Neuronal stem cell (in vitro differentiated cells): ENCODE measurements around the gene VEPH1.

ENCODE experiments used
- DNase-seq: peaks from one replicate; pipeline ENCODE4 v3.0.0-alpha.2; 2013; ENCODE audit warnings: low spot score
- H2AFZ ChIP-seq: one replicate; pipeline ENCODE4 v1.6.1; 2013; ENCODE audit warnings: mild to moderate bottlenecking, low read length, inconsistent platforms
- H2AK5ac ChIP-seq: 2 replicates; pipeline ENCODE4 v1.6.1; 2013; ENCODE audit warnings: low read depth, mild to moderate bottlenecking, inconsistent platforms, low read length, moderate library complexity, mixed read lengths
- H2BK120ac ChIP-seq: 2 replicates; pipeline ENCODE4 v1.6.1; 2013; ENCODE audit warnings: low read depth, mild to moderate bottlenecking, inconsistent platforms, low read length, moderate library complexity, mixed read lengths
- H2BK12ac ChIP-seq: one replicate; pipeline ENCODE4 v1.6.1; 2013; ENCODE audit warnings: low read length, inconsistent platforms
- H2BK15ac ChIP-seq: 2 replicates; pipeline ENCODE4 v1.6.1; 2013; ENCODE audit warnings: mild to moderate bottlenecking, low read length, inconsistent platforms, mixed read lengths
- H2BK5ac ChIP-seq: one replicate; pipeline ENCODE4 v1.6.1; 2013; ENCODE audit warnings: inconsistent platforms, mild to moderate bottlenecking, low read length, moderate library complexity
- H3K14ac ChIP-seq: one replicate; pipeline ENCODE4 v1.6.1; 2013; ENCODE audit warnings: low read length, inconsistent platforms
- H3K18ac ChIP-seq: 2 replicates; pipeline ENCODE4 v1.6.1; 2013; ENCODE audit warnings: low read length, inconsistent platforms
- H3K23ac ChIP-seq: 2 replicates; pipeline ENCODE4 v1.6.1; 2013; ENCODE audit warnings: low read depth, mild to moderate bottlenecking, mixed read lengths, low read length, inconsistent platforms; ENCODE audit not compliant: poor library complexity
- H3K27ac ChIP-seq: replicated peaks from 3 replicates; pipeline ENCODE4 v1.5.1; 2013; ENCODE audit warnings: low read length, inconsistent platforms
- H3K27me3 ChIP-seq, 3 experiments: 2 replicates each; pipeline ENCODE4 v1.6.1; 2013; ENCODE audit warnings: low read length in 3 of 3, mild to moderate bottlenecking in 2 of 3, inconsistent platforms in 1 of 3, low read depth in 1 of 3, mixed read lengths in 1 of 3, moderate library complexity in 1 of 3; ENCODE audit not compliant: control insufficient read depth in 3 of 3, insufficient read depth in 3 of 3
- H3K36me3 ChIP-seq, 2 donors: replicated peaks in 1 of 2; 2 replicates each; pipeline ENCODE4 v1.6.1; 2013; ENCODE audit warnings: low read length in 2 of 2; ENCODE audit not compliant: control insufficient read depth in 2 of 2, insufficient read depth in 2 of 2
- H3K4ac ChIP-seq: 2 replicates; pipeline ENCODE4 v1.6.1; 2013; ENCODE audit warnings: inconsistent platforms, mild to moderate bottlenecking, low read length, moderate library complexity
- H3K4me1 ChIP-seq, 2 donors: 1 replicate in 1 of 2; 2 replicates in 1 of 2; pipeline ENCODE4 v1.6.1; 2013; ENCODE audit warnings: low read length in 2 of 2, low read depth in 1 of 2; ENCODE audit not compliant: control insufficient read depth in 2 of 2, insufficient read depth in 1 of 2
- H3K4me2 ChIP-seq: one replicate; pipeline ENCODE4 v1.6.1; 2013; ENCODE audit warnings: mild to moderate bottlenecking, low read length, inconsistent platforms; ENCODE audit not compliant: insufficient read depth, poor library complexity, severe bottlenecking
- H3K4me3 ChIP-seq, 2 donors: 2 replicates each; pipeline ENCODE4 v1.5.1; 2013; ENCODE audit warnings: low read length in 2 of 2, mild to moderate bottlenecking in 2 of 2, inconsistent platforms in 1 of 2, moderate library complexity in 1 of 2
- H3K79me1 ChIP-seq: one replicate; pipeline ENCODE4 v1.6.1; 2013; ENCODE audit warnings: low read depth, mild to moderate bottlenecking, inconsistent platforms, low read length, moderate library complexity
- H3K9ac ChIP-seq: one replicate; pipeline ENCODE4 v1.6.1; 2013; ENCODE audit warnings: mild to moderate bottlenecking, low read depth, low read length, inconsistent platforms; ENCODE audit not compliant: poor library complexity
- H3K9me3 ChIP-seq, 2 donors: replicated peaks in 1 of 2; 2 replicates each; pipeline versions ENCODE3 to v1.6.1; 2013; ENCODE audit warnings: low read length in 2 of 2, mild to moderate bottlenecking in 2 of 2, inconsistent platforms in 1 of 2, low read depth in 1 of 2, mixed read lengths in 1 of 2, moderate library complexity in 1 of 2; ENCODE audit not compliant: control insufficient read depth in 2 of 2, insufficient read depth in 1 of 2
- H4K8ac ChIP-seq: one replicate; pipeline ENCODE4 v1.6.1; 2013; ENCODE audit warnings: low read depth, mild to moderate bottlenecking, inconsistent platforms, low read length, moderate library complexity
- H4K91ac ChIP-seq: one replicate; pipeline ENCODE4 v1.6.1; 2013; ENCODE audit warnings: low read length, low read depth, mild to moderate bottlenecking, inconsistent platforms; ENCODE audit not compliant: poor library complexity
- WGBS, 2 donors: extraction: QIAGEN DNeasy Blood & Tissue Kit; methylation state at CpG; one replicate each; pipeline ENCODE4 v1.1.7; 2013; ENCODE audit warnings: missing lambda C conversion rate in 2 of 2, mixed read lengths in 1 of 2; ENCODE audit not compliant: insufficient read length in 2 of 2, insufficient replicate concordance in 1 of 2; ENCODE audit errors: extremely low coverage in 2 of 2; 5-methylcytosine and 5-hydroxymethylcytosine counted together

VEPH1 gene

DNA sequence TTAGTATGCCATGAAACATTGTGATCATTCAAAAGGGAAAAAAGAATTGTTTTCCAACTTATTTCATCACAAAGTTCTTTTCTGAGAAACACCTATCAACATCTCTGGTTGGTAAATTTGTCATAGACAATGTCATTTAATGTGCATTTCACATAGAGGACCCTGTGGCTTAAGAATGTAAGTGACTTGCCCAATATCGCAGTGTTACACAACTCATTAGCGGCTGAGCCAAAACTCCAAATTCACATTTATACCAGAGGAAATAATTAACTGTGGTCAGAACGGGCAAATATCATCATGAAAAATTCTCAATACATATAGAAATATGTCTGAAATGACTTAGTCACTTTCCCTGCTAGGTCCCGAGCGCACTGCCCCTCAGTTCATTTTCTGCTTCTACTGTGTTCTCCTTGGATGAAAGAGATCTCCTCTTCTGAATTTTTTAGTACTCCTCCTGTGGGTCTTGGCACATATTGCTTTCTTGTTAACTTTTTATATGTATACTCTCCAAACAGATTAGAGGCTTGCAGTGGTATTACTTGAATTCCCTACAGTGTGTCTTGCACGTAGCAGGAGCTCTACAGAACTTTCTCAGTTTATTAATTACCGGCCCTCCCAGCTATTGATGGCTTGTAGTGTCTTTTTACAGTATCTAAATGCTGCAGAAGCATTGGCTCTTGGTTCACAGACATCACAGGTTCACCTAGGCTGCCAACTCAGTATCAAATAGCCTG is 33.5 kb downstream of the VEPH1 start:
- Histone ChIP-seq H3K36me3 (peaks cover 0 to 15% of the 10 kb centered on the region in 2 donors), H3K4me3 (no peak overlapping the region), H3K9ac (no peak overlapping the region), H2AFZ (no peak overlapping the region), H3K27ac (no peak overlapping the region), H3K79me1 (no peaks in the 10 kb centered on the region), H2BK5ac (no peak overlapping the region), H3K18ac (no peak overlapping the region), H2BK12ac (no peak overlapping the region), H2BK15ac (no peak overlapping the region), H3K27me3 (no peaks in the 10 kb centered on the region), H4K91ac (no peak overlapping the region), H4K8ac (no peak overlapping the region), H2BK120ac (no peak overlapping the region), H3K23ac (no peak overlapping the region), H3K4ac (no peak overlapping the region), H2AK5ac (no peak overlapping the region), H3K4me1 (no peaks in the 10 kb centered on the region), H3K14ac (no peak overlapping the region), H3K4me2 (no peak overlapping the region), H3K9me3 (no peaks in the 10 kb centered on the region)
- WGBS, 2 donors, result no CpG with 5 or more reads among the region's 7 CpGs
- DNase-seq, result no peak

DNA sequence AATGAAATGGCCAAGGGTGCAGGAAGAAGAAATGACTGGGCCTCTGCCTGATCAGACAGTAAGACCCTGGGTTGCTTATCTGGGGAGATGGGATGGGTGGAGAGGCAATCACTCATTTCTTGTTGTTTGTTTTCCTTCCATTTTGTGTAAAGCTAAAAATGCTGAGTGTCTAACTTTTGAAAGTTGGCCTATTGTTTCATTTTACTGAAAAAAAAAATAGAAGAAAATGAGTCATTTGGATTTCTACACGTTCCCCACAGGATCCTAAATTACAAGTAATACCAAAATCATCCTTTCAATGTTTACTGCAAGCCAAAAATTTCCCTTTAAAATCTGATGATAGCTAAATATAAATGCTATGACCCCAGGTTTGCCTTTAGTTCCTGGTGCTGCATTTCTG is 36.0 kb downstream of the VEPH1 start:
- Histone ChIP-seq H3K23ac (no peak overlapping the region), H2BK15ac (no peak overlapping the region), H2AK5ac (no peak overlapping the region), H3K27ac (no peak overlapping the region), H3K4me1 (no peaks in the 10 kb centered on the region), H3K36me3 (peaks cover 0 to 15% of the 10 kb centered on the region in 2 donors), H2BK12ac (no peak overlapping the region), H3K4ac (no peak overlapping the region), H2BK5ac (no peak overlapping the region), H3K9me3 (no peaks in the 10 kb centered on the region), H2AFZ (no peak overlapping the region), H3K4me3 (no peak overlapping the region), H3K18ac (no peak overlapping the region), H3K27me3 (no peaks in the 10 kb centered on the region), H3K79me1 (no peaks in the 10 kb centered on the region), H4K91ac (no peak overlapping the region), H3K9ac (no peak overlapping the region), H3K4me2 (no peak overlapping the region), H4K8ac (no peak overlapping the region), H3K14ac (no peak overlapping the region), H2BK120ac (no peak overlapping the region)
- DNase-seq, result no peak
- no CpG with 5 or more reads among the region's 1 CpG for WGBS, 2 donors

DNA sequence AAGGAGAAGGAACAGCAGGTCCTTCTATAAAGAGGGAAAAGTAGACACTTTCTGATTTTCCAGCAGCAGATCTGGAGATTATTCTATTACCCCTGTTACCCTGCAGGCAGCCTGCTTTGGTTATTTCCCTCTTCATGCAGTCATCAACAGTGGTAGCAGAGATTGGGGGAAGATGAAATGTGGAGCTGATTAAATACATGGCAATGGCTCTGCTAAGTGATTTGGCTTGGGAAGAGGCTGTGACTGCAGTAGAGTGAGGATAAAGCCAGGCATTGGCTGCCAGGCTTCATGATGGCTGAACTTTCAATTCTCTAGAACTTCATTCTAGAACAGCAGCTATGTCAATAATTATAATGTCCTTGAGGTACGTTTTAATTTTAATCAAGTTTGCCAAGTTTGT is 37.5 kb downstream of the VEPH1 start:
- Histone ChIP-seq H3K9ac (no peak overlapping the region), H3K4ac (no peak overlapping the region), H2BK15ac (no peak overlapping the region), H3K36me3 (peaks cover 0 to 15% of the 10 kb centered on the region in 2 donors), H2BK12ac (no peak overlapping the region), H2BK120ac (no peak overlapping the region), H3K27ac (no peak overlapping the region), H4K8ac (no peak overlapping the region), H3K27me3 (no peaks in the 10 kb centered on the region), H3K79me1 (no peaks in the 10 kb centered on the region), H2AFZ (no peak overlapping the region), H2BK5ac (no peak overlapping the region), H3K4me1 (no peaks in the 10 kb centered on the region), H3K23ac (no peak overlapping the region), H3K14ac (no peak overlapping the region), H3K18ac (no peak overlapping the region), H4K91ac (no peak overlapping the region), H2AK5ac (no peak overlapping the region), H3K4me3 (no peak overlapping the region), H3K4me2 (no peak overlapping the region), H3K9me3 (no peaks in the 10 kb centered on the region)
- no peak for DNase-seq
- WGBS, 2 donors, result no CpG with 5 or more reads among the region's 1 CpG

DNA sequence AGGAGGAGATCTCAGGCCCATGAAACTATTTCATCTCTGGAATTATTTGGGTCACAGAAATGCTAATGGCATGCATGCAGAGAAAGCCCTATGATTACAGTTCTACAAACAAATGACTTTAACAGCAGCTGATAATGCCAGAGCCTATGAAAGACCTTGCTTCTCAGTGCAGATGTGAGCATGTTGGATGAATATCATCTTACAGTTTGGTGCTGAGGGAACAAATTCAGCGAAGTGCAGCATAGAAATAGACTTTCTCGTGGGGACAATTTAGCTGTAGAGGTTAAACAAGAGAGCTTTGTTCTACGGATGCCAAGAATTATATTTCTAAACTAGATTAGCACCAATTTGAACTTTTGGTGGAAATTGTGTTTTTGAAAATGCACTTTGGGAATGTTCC is 38.9 kb downstream of the VEPH1 start:
- H3K79me1 ChIP-seq, result no peaks in the 10 kb centered on the region
- WGBS, 2 donors, result no CpG with 5 or more reads among the region's 3 CpGs

More for the DNA sequence above, 38.9 kb downstream of the VEPH1 start:
- no peak overlapping the region for H2BK15ac ChIP-seq
- no peak overlapping the region for H3K14ac ChIP-seq
- H4K91ac ChIP-seq, result no peak overlapping the region
- no peak overlapping the region for H2BK12ac ChIP-seq
- H2BK120ac ChIP-seq, result no peak overlapping the region
- DNase-seq, result no peak
- H3K9ac ChIP-seq, result no peak overlapping the region
- H3K4me2 ChIP-seq, result no peak overlapping the region
- no peak overlapping the region for H3K23ac ChIP-seq
- H3K9me3 ChIP-seq, result no peaks in the 10 kb centered on the region
- H3K36me3 ChIP-seq, result peaks cover 0 to 6% of the 10 kb centered on the region in 2 donors
- H3K4me1 ChIP-seq, result no peaks in the 10 kb centered on the region
- H2AK5ac ChIP-seq, result no peak overlapping the region
- H2AFZ ChIP-seq, result no peak overlapping the region
- H3K4ac ChIP-seq, result no peak overlapping the region
- H3K27me3 ChIP-seq, result no peaks in the 10 kb centered on the region
- H3K18ac ChIP-seq, result no peak overlapping the region
- H3K4me3 ChIP-seq, result no peak overlapping the region
- no peak overlapping the region for H4K8ac ChIP-seq
- H2BK5ac ChIP-seq, result no peak overlapping the region
- H3K27ac ChIP-seq, result no peak overlapping the region
